Spleen (tissue), 11 donors: ENCODE results near the gene CYP4F22. TPM values are rescaled to one million over a fixed set of nuclear protein-coding genes. Genes with fewer than 3 reads are reported as not detected.

ENCODE experiments used
- DNase-seq: peaks from one replicate; pipeline ENCODE4 v3.0.0-alpha.2; 2020
- H3K27ac ChIP-seq, 8 donors: fragments of 200-600 bp; sonication (generic) in 7 of 8; 1 replicate in 4 of 8; 2 replicates in 4 of 8; pipeline versions ENCODE4 v1.5.0 to v1.8.0; 2016 to 2021; ENCODE audit warnings: inconsistent platforms in 4 of 8, mild to moderate bottlenecking in 4 of 8, moderate library complexity in 1 of 8
- H3K27me3 ChIP-seq, 7 donors: fragments of 200-600 bp; sonication (generic) in 6 of 7; replicated peaks in 1 of 7; 1 replicate in 4 of 7; 2 replicates in 3 of 7; pipeline versions ENCODE4 v1.5.0 to v1.8.0; 2016 to 2021; ENCODE audit warnings: inconsistent platforms in 3 of 7, mild to moderate bottlenecking in 1 of 7
- H3K36me3 ChIP-seq, 6 donors: fragments of 200-600 bp; sonication (generic) in 5 of 6; 1 replicate in 4 of 6; 2 replicates in 2 of 6; pipeline versions ENCODE4 v1.5.0 to v1.8.0; 2016 to 2021; ENCODE audit warnings: inconsistent platforms in 2 of 6
- H3K4me1 ChIP-seq, 6 donors: fragments of 200-600 bp; sonication (generic) in 5 of 6; 1 replicate in 3 of 6; 2 replicates in 3 of 6; pipeline versions ENCODE4 v1.5.0 to v1.8.0; 2016 to 2021; ENCODE audit warnings: inconsistent platforms in 3 of 6
- H3K4me3 ChIP-seq, 8 donors: fragments of 200-600 bp; sonication (generic) in 7 of 8; 1 replicate in 4 of 8; 2 replicates in 4 of 8; pipeline versions ENCODE4 v1.5.0 to v1.8.0; 2016 to 2021; ENCODE audit warnings: inconsistent platforms in 4 of 8, mild to moderate bottlenecking in 4 of 8, moderate library complexity in 2 of 8
- H3K9me3 ChIP-seq, 8 donors: fragments of 200-600 bp; sonication (generic) in 7 of 8; 1 replicate in 4 of 8; 2 replicates in 4 of 8; pipeline versions ENCODE4 v1.5.0 to v1.8.0; 2016 to 2021; ENCODE audit warnings: inconsistent platforms in 4 of 8
- CTCF ChIP-seq, 11 experiments: fragments of 200-600 bp in 7 of 11; fragments of 450-650 bp in 4 of 11; sonication (generic) in 4 of 11; IDR thresholded peaks in 8 of 11; conservative IDR thresholded peaks in 3 of 11; 1 replicate in 7 of 11; 2 replicates in 4 of 11; pipeline versions ENCODE4 v1.4.0 to v1.8.0; 2016 to 2021; ENCODE audit warnings: antibody characterized with exemption in 11 of 11, inconsistent platforms in 4 of 11, mild to moderate bottlenecking in 1 of 11
- POLR2A ChIP-seq, 3 donors: fragments of 450-650 bp; IDR thresholded peaks; one replicate each; pipeline ENCODE4 v1.5.1; 2017; ENCODE audit warnings: antibody characterized with exemption in 3 of 3, mild to moderate bottlenecking in 1 of 3
- POLR2AphosphoS5 ChIP-seq, 3 donors: sonication (generic); formaldehyde crosslinking; IDR thresholded peaks; one replicate each; pipeline ENCODE4 v1.5.1; 2017; ENCODE audit warnings: antibody characterized with exemption in 3 of 3
- WGBS, 5 donors: extraction: QIAGEN DNeasy Blood & Tissue Kit in 3 of 5; methylation state at CpG; one replicate each; pipeline versions ENCODE4 v1.1.5 to v1.1.7; 2013 to 2018; 5-methylcytosine and 5-hydroxymethylcytosine counted together
- intact Hi-C: fragments of 100-400 bp; cut with DNase I; formaldehyde crosslinking; loops from one replicate; pipeline ENCODE4 v1.15.0; 2023; ENCODE audit warnings: low total_unique reads
- polyA plus RNA-seq, 3 donors: library from polyadenylated mRNA; stranded (reverse); fragments of 200-250 nt; gene quantifications; one replicate each; pipeline ENCODE4 v1.2.1, GENCODE V29; 2013
- total RNA-seq, 7 donors: library from RNA; depleted of rRNA in 3 of 7; stranded (reverse); fragments of >200 nt in 3 of 7; fragmentation: NEBNext Ultra II Directional in 4 of 7; extraction: Animal tissue kit (Norgen Biotek cat#: 25700) in 4 of 7; gene quantifications; one replicate each; pipeline versions ENCODE4 v1.1.0 to v1.2.1, GENCODE V29; 2016 to 2021
- donor health status: healthy with polysubstance abuse.
- donor health status: DM: no; HTN: no; CAD: no; lungs with moderate emphysema.
- donor health status: DM: no; HTN: no; CAD: no.
- donor health status: Bipolar disorder and iron deficiency.
- donor health status: healthy.
- donor health status: DM: no; HTN: no; CAD: no.
- donor health status: DM: yes; HTN: yes; CAD: no.

The CYP4F22 gene
- total and polyA plus RNA-seq, 10 donors: 0.10 to 1.2 (median 0.29) TPM; not detected in 2

DNA sequence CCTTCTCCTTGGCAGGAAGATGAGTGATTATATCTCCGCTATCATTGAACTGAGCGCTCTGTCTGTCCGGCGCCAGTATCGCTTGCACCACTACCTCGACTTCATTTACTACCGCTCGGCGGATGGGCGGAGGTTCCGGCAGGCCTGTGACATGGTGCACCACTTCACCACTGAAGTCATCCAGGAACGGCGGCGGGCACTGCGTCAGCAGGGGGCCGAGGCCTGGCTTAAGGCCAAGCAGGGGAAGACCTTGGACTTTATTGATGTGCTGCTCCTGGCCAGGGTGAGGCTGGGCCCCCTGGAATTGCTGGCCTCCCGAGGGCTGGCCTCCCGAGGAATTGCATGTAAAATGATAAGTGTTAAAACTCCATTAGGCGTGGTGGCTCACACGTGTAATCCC, 32.1 kb downstream of the CYP4F22 start:
- Histone ChIP-seq H3K4me1 (no peaks in the 10 kb centered on the region), H3K27me3 (peaks cover 0 to 29% (median 0%) of the 10 kb centered on the region in 7 donors), H3K27ac (no peak overlapping the region), H3K9me3 (peaks cover 0 to 9% (median 3%) of the 10 kb centered on the region in 8 donors), H3K4me3 (no peak overlapping the region), H3K36me3 (no peaks in the 10 kb centered on the region)
- DNase-seq: no peak
- 83 to 93% (median 89%) methylated on average over 19 to 20 of the region's 20 CpGs for WGBS, 5 donors
- intact Hi-C loops: no loop called here
- no peak for TF ChIP-seq CTCF (IDR thresholded peaks at IDR 0.05 in 8 of 11, conservative IDR thresholded peaks at IDR 0.05 in 3 of 11)
- TF ChIP-seq POLR2A (IDR thresholded peaks at IDR 0.05): no peak
- TF ChIP-seq POLR2AphosphoS5 (IDR thresholded peaks at IDR 0.05): no peak

DNA sequence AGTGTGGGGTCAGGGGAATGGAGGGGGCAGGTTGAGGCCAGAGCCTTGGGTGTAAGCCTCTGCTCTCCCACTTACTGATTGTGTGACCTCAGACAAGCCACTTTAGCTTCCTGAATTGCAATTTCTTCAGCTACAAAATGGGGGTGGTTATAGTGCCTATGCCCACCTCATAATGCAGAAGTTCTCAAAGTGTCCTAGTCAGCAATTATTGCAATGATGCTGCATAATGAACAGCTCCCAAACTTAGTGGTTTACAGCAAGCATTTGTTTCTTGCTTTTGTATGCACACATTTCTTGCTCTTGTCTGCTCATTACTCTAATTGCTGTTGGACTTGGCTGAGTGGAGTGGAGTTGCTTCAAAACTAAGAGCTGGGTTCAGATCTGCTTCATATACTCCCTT, 36.0 kb downstream of the CYP4F22 start:
- Histone ChIP-seq H3K9me3 (no peaks in the 10 kb centered on the region), H3K36me3 (no peaks in the 10 kb centered on the region), H3K4me3 (no peak overlapping the region), H3K27me3 (peaks cover 0 to 26% (median 0%) of the 10 kb centered on the region in 7 donors), H3K27ac (no peak overlapping the region), H3K4me1 (no peaks in the 10 kb centered on the region)
- intact Hi-C loops: no loop called here
- no peak for TF ChIP-seq POLR2A (IDR thresholded peaks at IDR 0.05)
- TF ChIP-seq POLR2AphosphoS5 (IDR thresholded peaks at IDR 0.05): no peak
- no peak for TF ChIP-seq CTCF (IDR thresholded peaks at IDR 0.05 in 8 of 11, conservative IDR thresholded peaks at IDR 0.05 in 3 of 11)
- DNase-seq: no peak

DNA sequence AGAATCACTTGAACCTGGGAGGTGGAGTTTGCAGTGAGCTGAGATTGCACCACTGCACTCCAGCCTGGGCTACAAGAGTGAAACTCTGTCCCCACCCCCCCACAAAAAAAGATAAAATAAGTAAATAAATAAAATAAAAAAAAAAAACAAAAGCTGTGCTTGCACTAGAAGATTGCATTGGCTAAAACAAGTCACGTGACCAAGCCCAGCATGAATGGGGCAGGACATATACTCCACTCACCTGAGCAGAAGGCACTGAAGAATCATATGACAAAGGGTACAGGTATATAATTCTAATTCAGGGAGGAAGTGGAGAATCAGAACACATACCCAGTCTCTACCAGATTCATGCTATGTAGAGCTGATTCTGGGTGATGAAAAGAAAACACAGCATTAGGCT, 36.6 kb downstream of the CYP4F22 start:
- intact Hi-C loops: no loop called here
- no peaks in the 10 kb centered on the region for H3K36me3 ChIP-seq
- no peak overlapping the region for H3K4me3 ChIP-seq
- no peak for DNase-seq
- H3K27me3 ChIP-seq: peaks cover 0 to 33% (median 2%) of the 10 kb centered on the region in 7 donors
- 88 to 97% (median 95%) methylated on average over 1 of the region's 1 CpG for WGBS, 5 donors
- H3K4me1 ChIP-seq: no peaks in the 10 kb centered on the region
- H3K9me3 ChIP-seq: no peaks in the 10 kb centered on the region
- no peak overlapping the region for H3K27ac ChIP-seq
- no peak for TF ChIP-seq POLR2A (IDR thresholded peaks at IDR 0.05)

GRCh38 chr19:15548648-15549047, 40.3 kb downstream of the CYP4F22 start:
- no peak for TF ChIP-seq CTCF (IDR thresholded peaks at IDR 0.05 in 8 of 11, conservative IDR thresholded peaks at IDR 0.05 in 3 of 11)
- no peak for TF ChIP-seq POLR2A (IDR thresholded peaks at IDR 0.05)
- no peak for TF ChIP-seq POLR2AphosphoS5 (IDR thresholded peaks at IDR 0.05)
- Histone ChIP-seq H3K4me1 (peaks cover 0 to 15% (median 10%) of the 10 kb centered on the region in 6 donors), H3K36me3 (no peaks in the 10 kb centered on the region), H3K4me3 (no peak overlapping the region), H3K27ac (no peak overlapping the region), H3K27me3 (peaks cover 0 to 56% (median 5%) of the 10 kb centered on the region in 7 donors), H3K9me3 (no peaks in the 10 kb centered on the region)
- no peak for DNase-seq
- WGBS, 5 donors: 84 to 96% (median 94%) methylated on average over 2 of the region's 2 CpGs
- intact Hi-C loops: no loop called here

GRCh38 chr19:15549581-15549980, 41.3 kb downstream of the CYP4F22 start:
- H3K4me3 ChIP-seq: no peak overlapping the region
- no peak for TF ChIP-seq POLR2AphosphoS5 (IDR thresholded peaks at IDR 0.05)
- no peak for TF ChIP-seq POLR2A (IDR thresholded peaks at IDR 0.05)
- TF ChIP-seq CTCF (IDR thresholded peaks at IDR 0.05 in 8 of 11, conservative IDR thresholded peaks at IDR 0.05 in 3 of 11): no peak
- H3K4me1 ChIP-seq: peaks cover 0 to 15% (median 10%) of the 10 kb centered on the region in 6 donors
- 91 to 98% (median 94%) methylated on average over 5 of the region's 5 CpGs for WGBS, 5 donors
- intact Hi-C loops: no loop called here
- H3K27me3 ChIP-seq: peaks cover 0 to 56% (median 5%) of the 10 kb centered on the region in 7 donors
- no peaks in the 10 kb centered on the region for H3K36me3 ChIP-seq
- H3K9me3 ChIP-seq: no peaks in the 10 kb centered on the region
- DNase-seq: no peak
- H3K27ac ChIP-seq: no peak overlapping the region
